ENCODE data around the gene RPRD1A. TPM values are rescaled to one million over a fixed set of nuclear protein-coding genes. Genes with fewer than 3 reads are reported as not detected.

Gene RPRD1A
- polyA plus RNA-seq, 1 of the 3 experiments (the other 2 are of a cell fraction) = 28.9 TPM

GRCh38 chr18:35974181-35974580 is 93.2 kb downstream of the RPRD1A start:
- H4K20me1 ChIP-seq (ENCODE audit: insufficient read depth) = no peaks in the 10 kb centered on the region
- no peak for TF ChIP-seq NRF1 (IDR thresholded peaks at IDR 0.05; ENCODE audit: low read depth, low read length)
- no peak for TF ChIP-seq SIN3A (IDR thresholded peaks at IDR 0.05; ENCODE audit: borderline replicate concordance, low read depth, low read length)
- TF ChIP-seq FOXM1 (IDR thresholded peaks at IDR 0.05; ENCODE audit: low read depth) = no peak
- TF ChIP-seq FOXJ3 (CRISPR knock-in tag; IDR thresholded peaks at IDR 0.05) = no peak
- no peak for TF ChIP-seq NFIC (IDR thresholded peaks at IDR 0.05; ENCODE audit: borderline replicate concordance)
- no peak for TF ChIP-seq EP300 (IDR thresholded peaks at IDR 0.05; ENCODE audit: borderline replicate concordance in 1 of 2, low read depth in 1 of 2, low read length in 1 of 2)
- TF ChIP-seq, protein P1, sequence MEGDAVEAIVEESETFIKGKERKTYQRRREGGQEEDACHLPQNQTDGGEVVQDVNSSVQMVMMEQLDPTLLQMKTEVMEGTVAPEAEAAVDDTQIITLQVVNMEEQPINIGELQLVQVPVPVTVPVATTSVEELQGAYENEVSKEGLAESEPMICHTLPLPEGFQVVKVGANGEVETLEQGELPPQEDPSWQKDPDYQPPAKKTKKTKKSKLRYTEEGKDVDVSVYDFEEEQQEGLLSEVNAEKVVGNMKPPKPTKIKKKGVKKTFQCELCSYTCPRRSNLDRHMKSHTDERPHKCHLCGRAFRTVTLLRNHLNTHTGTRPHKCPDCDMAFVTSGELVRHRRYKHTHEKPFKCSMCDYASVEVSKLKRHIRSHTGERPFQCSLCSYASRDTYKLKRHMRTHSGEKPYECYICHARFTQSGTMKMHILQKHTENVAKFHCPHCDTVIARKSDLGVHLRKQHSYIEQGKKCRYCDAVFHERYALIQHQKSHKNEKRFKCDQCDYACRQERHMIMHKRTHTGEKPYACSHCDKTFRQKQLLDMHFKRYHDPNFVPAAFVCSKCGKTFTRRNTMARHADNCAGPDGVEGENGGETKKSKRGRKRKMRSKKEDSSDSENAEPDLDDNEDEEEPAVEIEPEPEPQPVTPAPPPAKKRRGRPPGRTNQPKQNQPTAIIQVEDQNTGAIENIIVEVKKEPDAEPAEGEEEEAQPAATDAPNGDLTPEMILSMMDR (IDR thresholded peaks at IDR 0.05) = no peak
- no peak for TF ChIP-seq RFX5 (IDR thresholded peaks at IDR 0.05; ENCODE audit: low read length)
- H2AFZ ChIP-seq (ENCODE audit: low read depth) = no peak overlapping the region
- peak overlapping the region; percentile 89; the same call in 1 of the 2 replicates for H3K4me2 ChIP-seq
- WGBS (ENCODE audit: low lambda C conversion rate) = 51% methylated on average over 3 of the region's 3 CpGs
- H3K27me3 ChIP-seq (ENCODE audit: insufficient read depth) = no peaks in the 10 kb centered on the region
- peaks cover 44 to 51% of the 10 kb centered on the region in 2 experiments for H3K36me3 ChIP-seq (replicated peaks in 1 of 2; ENCODE audit: control insufficient read depth in 1 of 2, insufficient read depth in 2 of 2, low read length in 1 of 2)
- peak overlapping the region in 1 of 2 experiments; percentile 98; a peak in 2 of 4 replicates for H3K4me3 ChIP-seq (ENCODE audit: low read depth in 2 of 2, low read length in 1 of 2)
- CTCF ChIA-PET = interaction anchor here (1.1 to 2.5 kb wide), 3 partner anchors 24 to 218 kb away, joined by 3 to 12 read pairs (median 3); no protein-coding TSS in a partner anchor
- H3F3A ChIP-seq (replicated peaks; ENCODE audit: insufficient read depth) = no peaks in the 10 kb centered on the region
- peaks cover 4 to 7% of the 10 kb centered on the region in 2 experiments; a peak in 3 of 4 replicates for H3K4me1 ChIP-seq (ENCODE audit: control insufficient read depth in 1 of 2, insufficient read depth in 2 of 2, low read depth in 1 of 2, low read length in 1 of 2)
- peaks cover 35% of the 10 kb centered on the region for H3K79me2 ChIP-seq (ENCODE audit: insufficient read depth)
- no peaks in the 10 kb centered on the region for H3K9me2 ChIP-seq
- no peaks in the 10 kb centered on the region for H3K9me3 ChIP-seq
- no peak overlapping the region for H3K9ac ChIP-seq
- POLR2A ChIA-PET = no interaction called here
- H3K27ac ChIP-seq (ENCODE audit: low read depth in 2 of 2, low read length in 1 of 2) = no peak overlapping the region
- DNase-seq = no peak

DNA sequence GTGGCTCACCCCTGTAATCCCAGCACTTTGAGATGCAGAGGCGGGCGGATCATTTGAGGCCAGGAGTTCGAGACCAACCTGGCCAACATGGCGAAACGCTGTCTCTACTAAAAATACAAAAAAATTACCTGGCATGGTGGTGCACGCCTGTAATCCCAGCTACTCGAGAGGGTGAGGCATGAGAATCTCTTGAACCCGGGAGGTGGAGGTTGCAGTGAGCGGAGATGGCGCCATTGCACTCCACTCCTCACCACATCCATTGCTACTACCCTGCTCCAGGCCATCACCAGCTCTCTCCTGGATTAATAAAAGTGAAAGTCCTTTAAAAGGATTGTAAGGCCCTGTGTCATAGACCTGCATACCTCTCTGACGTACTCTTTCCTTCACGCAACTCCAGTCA is 93.7 kb downstream of the RPRD1A start:
- H3K36me3 ChIP-seq (replicated peaks in 1 of 2; ENCODE audit: control insufficient read depth in 1 of 2, insufficient read depth in 2 of 2, low read length in 1 of 2) = peaks cover 39 to 46% of the 10 kb centered on the region in 2 experiments
- POLR2A ChIA-PET = no interaction called here
- H3K27ac ChIP-seq (ENCODE audit: low read depth in 2 of 2, low read length in 1 of 2) = no peak overlapping the region
- H3K4me1 ChIP-seq (ENCODE audit: control insufficient read depth in 1 of 2, insufficient read depth in 2 of 2, low read depth in 1 of 2, low read length in 1 of 2) = peaks cover 4 to 7% of the 10 kb centered on the region in 2 experiments; a peak in 3 of 4 replicates
- peak overlapping the region; percentile 91 for H3K9ac ChIP-seq
- H3K27me3 ChIP-seq (ENCODE audit: insufficient read depth) = no peaks in the 10 kb centered on the region
- H2AFZ ChIP-seq (ENCODE audit: low read depth) = no peak overlapping the region
- no peak for TF ChIP-seq TAF1 (IDR thresholded peaks at IDR 0.05; ENCODE audit: borderline replicate concordance, low read depth, low read length)
- TF ChIP-seq RCOR1 (IDR thresholded peaks at IDR 0.05; ENCODE audit: low read length) = no peak
- no peak for TF ChIP-seq MXI1 (IDR thresholded peaks at IDR 0.05; ENCODE audit: low read depth, low read length)
- TF ChIP-seq CHD2 (IDR thresholded peaks at IDR 0.05; ENCODE audit: low read length, partially characterized antibody) = no peak
- no peak for TF ChIP-seq GABPA (IDR thresholded peaks at IDR 0.05; ENCODE audit: low read depth)
- TF ChIP-seq, protein P2, sequence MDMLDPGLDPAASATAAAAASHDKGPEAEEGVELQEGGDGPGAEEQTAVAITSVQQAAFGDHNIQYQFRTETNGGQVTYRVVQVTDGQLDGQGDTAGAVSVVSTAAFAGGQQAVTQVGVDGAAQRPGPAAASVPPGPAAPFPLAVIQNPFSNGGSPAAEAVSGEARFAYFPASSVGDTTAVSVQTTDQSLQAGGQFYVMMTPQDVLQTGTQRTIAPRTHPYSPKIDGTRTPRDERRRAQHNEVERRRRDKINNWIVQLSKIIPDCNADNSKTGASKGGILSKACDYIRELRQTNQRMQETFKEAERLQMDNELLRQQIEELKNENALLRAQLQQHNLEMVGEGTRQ (IDR thresholded peaks at IDR 0.05; ENCODE audit: borderline replicate concordance, low read depth, low read length) = no peak
- TF ChIP-seq SMC3 (IDR thresholded peaks at IDR 0.05; ENCODE audit: low read depth, low read length) = no peak
- no peak for TF ChIP-seq ELF1 (IDR thresholded peaks at IDR 0.05)
- no peak for TF ChIP-seq RXRA (IDR thresholded peaks at IDR 0.05; ENCODE audit: borderline replicate concordance, low read depth)
- no peak for TF ChIP-seq YY1 (IDR thresholded peaks at IDR 0.05; ENCODE audit: low read depth)
- no peak for TF ChIP-seq FOXJ3 (CRISPR knock-in tag; IDR thresholded peaks at IDR 0.05)
- TF ChIP-seq TCF12 (IDR thresholded peaks at IDR 0.05) = no peak
- H3K79me2 ChIP-seq (ENCODE audit: insufficient read depth) = peaks cover 35% of the 10 kb centered on the region
- WGBS (ENCODE audit: low lambda C conversion rate) = 79% methylated on average over 12 of the region's 12 CpGs
- no peaks in the 10 kb centered on the region for H3K9me2 ChIP-seq
- CTCF ChIA-PET = interaction anchor here (2.0 to 2.5 kb wide), 2 partner anchors 217 to 311 kb away, joined by 8 to 12 read pairs; no protein-coding TSS in a partner anchor
- H3K4me2 ChIP-seq = peak overlapping the region; percentile 89
- peak overlapping the region; percentile 94 to 98 for H3K4me3 ChIP-seq (ENCODE audit: low read depth in 2 of 2, low read length in 1 of 2)
- no peaks in the 10 kb centered on the region for H3K9me3 ChIP-seq
- no peak for DNase-seq
- no peaks in the 10 kb centered on the region for H4K20me1 ChIP-seq (ENCODE audit: insufficient read depth)
- H3F3A ChIP-seq (replicated peaks; ENCODE audit: insufficient read depth) = no peaks in the 10 kb centered on the region

Data from SK-N-SH (cell line).